ENCODE results near the gene CIRBP. TPM values are rescaled to one million over a fixed set of nuclear protein-coding genes. Genes with fewer than 3 reads are reported as not detected.

CIRBP gene
- total and polyA plus RNA-seq, 4 donors, result 41.1 to 135 (median 96.9) TPM

DNA sequence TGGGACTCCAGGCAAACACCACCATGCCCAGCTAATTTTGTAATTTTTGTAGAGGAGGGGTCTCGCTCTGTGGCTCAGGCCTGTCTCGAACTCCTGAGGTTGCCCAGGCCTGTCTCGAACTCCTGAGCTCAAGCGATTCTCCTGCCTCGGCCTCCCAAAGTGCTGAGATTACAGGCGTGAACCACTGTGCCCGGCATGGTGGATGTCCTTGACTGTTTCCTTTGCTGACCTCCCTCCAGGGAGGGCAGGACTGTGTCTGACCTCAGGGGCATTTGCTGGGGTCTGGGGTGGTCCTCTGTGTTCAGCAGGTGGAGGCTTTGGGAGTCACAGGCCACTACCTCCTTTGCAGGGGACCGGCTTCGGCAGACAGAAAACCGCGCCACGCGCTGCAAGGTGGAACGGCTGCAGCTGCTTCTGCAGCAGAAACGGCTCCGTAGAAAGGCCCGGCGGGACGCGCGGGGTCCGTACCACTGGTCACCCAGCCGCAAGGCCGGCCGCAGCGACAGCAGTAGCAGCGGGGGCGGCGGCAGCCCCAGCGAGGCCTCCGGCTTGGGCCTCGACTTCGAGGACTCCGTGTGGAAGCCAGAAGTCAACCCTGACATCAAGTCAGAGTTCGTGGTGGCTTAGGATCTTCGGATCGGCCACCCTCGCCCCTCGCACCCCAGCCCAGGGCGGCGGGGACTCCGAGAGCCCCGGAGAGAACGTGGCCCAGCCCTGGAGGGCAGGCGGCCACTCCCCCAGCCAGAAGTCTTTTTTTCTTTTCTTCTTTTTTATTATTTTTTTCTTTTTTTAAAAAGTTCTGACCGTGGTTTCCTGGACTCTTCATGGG, 12.3 kb upstream of the CIRBP start:
- H3K27ac ChIP-seq (ENCODE audit: low read depth in 1 of 2, low read length in 2 of 2), result peak overlapping the region in 1 of 2 donors; percentile 19
- peaks cover 19 to 30% (median 21%) of the 10 kb centered on the region in 4 donors for H3K36me3 ChIP-seq (ENCODE audit: control insufficient read depth in 4 of 4, insufficient read depth in 3 of 4, low read depth in 1 of 4, low read length in 3 of 4)
- H3K4me3 ChIP-seq (ENCODE audit: low read depth in 1 of 3, low read length in 3 of 3), result no peak overlapping the region
- WGBS, result 90% methylated on average over 46 of the region's 46 CpGs
- H3K4me1 ChIP-seq (ENCODE audit: control insufficient read depth in 4 of 4, insufficient read depth in 4 of 4, low read length in 3 of 4), result peaks cover 28 to 84% (median 58%) of the 10 kb centered on the region in 4 donors
- TF ChIP-seq YY1 (IDR thresholded peaks at IDR 0.05), result no peak
- TF ChIP-seq GABPA (IDR thresholded peaks at IDR 0.05 in 1 of 2, conservative IDR thresholded peaks at IDR 0.05 in 1 of 2), result no peak
- no peak for TF ChIP-seq EGR1 (IDR thresholded peaks at IDR 0.05; ENCODE audit: low read depth in 2 of 2)
- no peak for TF ChIP-seq FOXA2 (IDR thresholded peaks at IDR 0.05)
- no peak for TF ChIP-seq TAF1 (conservative IDR thresholded peaks at IDR 0.05)
- TF ChIP-seq, protein P1, sequence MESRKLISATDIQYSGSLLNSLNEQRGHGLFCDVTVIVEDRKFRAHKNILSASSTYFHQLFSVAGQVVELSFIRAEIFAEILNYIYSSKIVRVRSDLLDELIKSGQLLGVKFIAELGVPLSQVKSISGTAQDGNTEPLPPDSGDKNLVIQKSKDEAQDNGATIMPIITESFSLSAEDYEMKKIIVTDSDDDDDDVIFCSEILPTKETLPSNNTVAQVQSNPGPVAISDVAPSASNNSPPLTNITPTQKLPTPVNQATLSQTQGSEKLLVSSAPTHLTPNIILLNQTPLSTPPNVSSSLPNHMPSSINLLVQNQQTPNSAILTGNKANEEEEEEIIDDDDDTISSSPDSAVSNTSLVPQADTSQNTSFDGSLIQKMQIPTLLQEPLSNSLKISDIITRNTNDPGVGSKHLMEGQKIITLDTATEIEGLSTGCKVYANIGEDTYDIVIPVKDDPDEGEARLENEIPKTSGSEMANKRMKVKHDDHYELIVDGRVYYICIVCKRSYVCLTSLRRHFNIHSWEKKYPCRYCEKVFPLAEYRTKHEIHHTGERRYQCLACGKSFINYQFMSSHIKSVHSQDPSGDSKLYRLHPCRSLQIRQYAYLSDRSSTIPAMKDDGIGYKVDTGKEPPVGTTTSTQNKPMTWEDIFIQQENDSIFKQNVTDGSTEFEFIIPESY (IDR thresholded peaks at IDR 0.05), result no peak
- no peak overlapping the region for H3K9ac ChIP-seq (ENCODE audit: low read depth in 1 of 2, low read length in 2 of 2)
- no peaks in the 10 kb centered on the region for H3K9me3 ChIP-seq (ENCODE audit: control insufficient read depth in 4 of 4, low read length in 3 of 4)
- H3K27me3 ChIP-seq (ENCODE audit: control insufficient read depth in 4 of 4, insufficient read depth in 4 of 4, low read length in 3 of 4), result no peaks in the 10 kb centered on the region
- DNase-seq (ENCODE audit: low spot score), result no peak

DNA sequence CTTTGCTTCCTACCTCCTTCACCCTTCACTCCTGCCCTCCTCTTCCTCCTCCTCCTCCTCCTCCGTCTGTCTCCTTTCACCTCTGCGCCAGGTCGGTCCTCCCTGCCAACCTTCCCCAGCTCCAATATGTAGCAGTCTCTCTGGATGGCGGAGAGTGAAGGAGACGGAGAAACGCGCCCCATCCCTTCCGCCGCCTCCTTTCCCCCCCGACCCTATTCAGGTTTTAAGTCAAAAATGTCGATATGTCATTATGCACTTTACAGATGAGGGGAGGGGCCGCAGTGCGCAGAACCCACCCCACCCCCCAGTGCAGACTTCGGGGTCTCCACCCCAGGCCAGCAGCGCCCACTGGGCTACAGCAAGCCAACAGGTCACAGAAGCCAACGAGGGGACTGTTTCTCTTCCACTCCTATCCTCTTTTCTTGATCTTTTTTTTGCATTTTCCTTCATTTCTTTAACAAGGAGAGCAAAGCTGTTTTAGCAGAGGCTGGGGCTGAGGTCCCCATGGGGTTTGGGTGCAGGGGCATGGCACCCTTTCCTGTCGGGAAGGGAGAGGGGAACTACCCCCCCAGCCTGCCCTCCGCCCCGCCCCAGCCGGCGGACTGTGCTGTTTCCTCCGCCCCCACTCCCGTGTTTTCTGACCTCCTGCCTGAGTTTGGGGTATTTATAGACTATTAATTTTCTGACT, 11.5 kb upstream of the CIRBP start:
- Histone ChIP-seq H3K27me3 (ENCODE audit: control insufficient read depth in 4 of 4, insufficient read depth in 4 of 4, low read length in 3 of 4) (no peaks in the 10 kb centered on the region), H3K9me3 (ENCODE audit: control insufficient read depth in 4 of 4, low read length in 3 of 4) (no peaks in the 10 kb centered on the region), H3K27ac (ENCODE audit: low read depth in 1 of 2, low read length in 2 of 2) (peak overlapping the region; percentile 28 to 50), H3K9ac (ENCODE audit: low read depth in 1 of 2, low read length in 2 of 2) (no peak overlapping the region), H3K4me3 (ENCODE audit: low read depth in 1 of 3, low read length in 3 of 3) (no peak overlapping the region), H3K36me3 (ENCODE audit: control insufficient read depth in 4 of 4, insufficient read depth in 3 of 4, low read depth in 1 of 4, low read length in 3 of 4) (peaks cover 19 to 30% (median 21%) of the 10 kb centered on the region in 4 donors), H3K4me1 (ENCODE audit: control insufficient read depth in 4 of 4, insufficient read depth in 4 of 4, low read length in 3 of 4) (peaks cover 31 to 85% (median 62%) of the 10 kb centered on the region in 4 donors)
- TF ChIP-seq FOXA2 (IDR thresholded peaks at IDR 0.05) (no peak), EGR1 (IDR thresholded peaks at IDR 0.05; ENCODE audit: low read depth in 2 of 2) (no peak), TAF1 (conservative IDR thresholded peaks at IDR 0.05) (no peak), RAD21 (IDR thresholded peaks at IDR 0.05) (no peak)
- TF ChIP-seq, protein P2, sequence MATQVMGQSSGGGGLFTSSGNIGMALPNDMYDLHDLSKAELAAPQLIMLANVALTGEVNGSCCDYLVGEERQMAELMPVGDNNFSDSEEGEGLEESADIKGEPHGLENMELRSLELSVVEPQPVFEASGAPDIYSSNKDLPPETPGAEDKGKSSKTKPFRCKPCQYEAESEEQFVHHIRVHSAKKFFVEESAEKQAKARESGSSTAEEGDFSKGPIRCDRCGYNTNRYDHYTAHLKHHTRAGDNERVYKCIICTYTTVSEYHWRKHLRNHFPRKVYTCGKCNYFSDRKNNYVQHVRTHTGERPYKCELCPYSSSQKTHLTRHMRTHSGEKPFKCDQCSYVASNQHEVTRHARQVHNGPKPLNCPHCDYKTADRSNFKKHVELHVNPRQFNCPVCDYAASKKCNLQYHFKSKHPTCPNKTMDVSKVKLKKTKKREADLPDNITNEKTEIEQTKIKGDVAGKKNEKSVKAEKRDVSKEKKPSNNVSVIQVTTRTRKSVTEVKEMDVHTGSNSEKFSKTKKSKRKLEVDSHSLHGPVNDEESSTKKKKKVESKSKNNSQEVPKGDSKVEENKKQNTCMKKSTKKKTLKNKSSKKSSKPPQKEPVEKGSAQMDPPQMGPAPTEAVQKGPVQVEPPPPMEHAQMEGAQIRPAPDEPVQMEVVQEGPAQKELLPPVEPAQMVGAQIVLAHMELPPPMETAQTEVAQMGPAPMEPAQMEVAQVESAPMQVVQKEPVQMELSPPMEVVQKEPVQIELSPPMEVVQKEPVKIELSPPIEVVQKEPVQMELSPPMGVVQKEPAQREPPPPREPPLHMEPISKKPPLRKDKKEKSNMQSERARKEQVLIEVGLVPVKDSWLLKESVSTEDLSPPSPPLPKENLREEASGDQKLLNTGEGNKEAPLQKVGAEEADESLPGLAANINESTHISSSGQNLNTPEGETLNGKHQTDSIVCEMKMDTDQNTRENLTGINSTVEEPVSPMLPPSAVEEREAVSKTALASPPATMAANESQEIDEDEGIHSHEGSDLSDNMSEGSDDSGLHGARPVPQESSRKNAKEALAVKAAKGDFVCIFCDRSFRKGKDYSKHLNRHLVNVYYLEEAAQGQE (IDR thresholded peaks at IDR 0.05), result no peak
- WGBS, result 71% methylated on average over 23 of the region's 23 CpGs
- DNase-seq (ENCODE audit: low spot score), result no peak

DNA sequence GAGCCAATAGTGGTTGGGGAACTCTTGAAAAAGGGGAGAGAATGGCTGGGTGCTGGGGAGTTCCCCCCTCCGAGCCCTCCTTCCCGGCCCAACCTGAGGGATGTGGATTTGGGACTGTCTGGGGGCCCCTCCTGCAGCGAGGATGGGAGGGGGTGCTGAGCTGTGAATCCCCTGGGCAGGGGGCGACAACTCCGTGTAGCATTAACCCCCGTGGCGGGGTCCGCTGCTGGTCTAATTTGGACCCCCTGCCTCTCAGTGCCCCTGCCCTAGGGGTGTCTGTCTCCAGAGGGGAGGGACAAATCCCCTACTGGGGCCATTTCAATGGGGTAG, 11.0 kb upstream of the CIRBP start:
- TF ChIP-seq FOXA1 (IDR thresholded peaks at IDR 0.05) (no peak), NR2F2 (IDR thresholded peaks at IDR 0.05) (no peak)
- TF ChIP-seq, protein P3, sequence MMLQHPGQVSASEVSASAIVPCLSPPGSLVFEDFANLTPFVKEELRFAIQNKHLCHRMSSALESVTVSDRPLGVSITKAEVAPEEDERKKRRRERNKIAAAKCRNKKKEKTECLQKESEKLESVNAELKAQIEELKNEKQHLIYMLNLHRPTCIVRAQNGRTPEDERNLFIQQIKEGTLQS (IDR thresholded peaks at IDR 0.05), result no peak
- 84% methylated on average over 8 of the region's 8 CpGs for WGBS
- Histone ChIP-seq H3K27ac (ENCODE audit: low read depth in 1 of 2, low read length in 2 of 2) (peak overlapping the region; percentile 28 to 56), H3K9ac (ENCODE audit: low read depth in 1 of 2, low read length in 2 of 2) (no peak overlapping the region), H3K4me1 (ENCODE audit: control insufficient read depth in 4 of 4, insufficient read depth in 4 of 4, low read length in 3 of 4) (peaks cover 34 to 85% (median 64%) of the 10 kb centered on the region in 4 donors), H3K36me3 (ENCODE audit: control insufficient read depth in 4 of 4, insufficient read depth in 3 of 4, low read depth in 1 of 4, low read length in 3 of 4) (peaks cover 19 to 30% (median 21%) of the 10 kb centered on the region in 4 donors), H3K27me3 (ENCODE audit: control insufficient read depth in 4 of 4, insufficient read depth in 4 of 4, low read length in 3 of 4) (no peaks in the 10 kb centered on the region), H3K9me3 (ENCODE audit: control insufficient read depth in 4 of 4, low read length in 3 of 4) (no peaks in the 10 kb centered on the region), H3K4me3 (ENCODE audit: low read depth in 1 of 3, low read length in 3 of 3) (no peak overlapping the region)
- DNase-seq (ENCODE audit: low spot score), result no peak

All from liver (tissue), 9 donors.